AG04450 (cell line): ENCODE results near the gene RABIF. TPM values are rescaled to one million over a fixed set of nuclear protein-coding genes. Genes with fewer than 3 reads are reported as not detected.
"Not testable (repeated sequence)": the region's sequence is repeated elsewhere in the genome, so short reads cannot be mapped to it uniquely, and the experiment has no call there.

Experiments
- CTCF ChIA-PET: fragments of 300-600, 350-600 bp; formaldehyde crosslinking; extraction: SDS; loops from one replicate; lab custom pipeline; 2022; ENCODE audit warnings: antibody characterized with exemption, inconsistent platforms; lab: Charles Lee
- POLR2A ChIA-PET: fragments of 350-600 bp; formaldehyde crosslinking; extraction: SDS; loops from one replicate; lab custom pipeline; 2021; ENCODE audit warnings: antibody characterized with exemption, inconsistent platforms; lab: Yijun Ruan, JAX
- DNase-seq: peaks from one replicate; pipeline ENCODE4 v3.0.0-alpha.2; 2011; ENCODE audit warnings: low read depth, low spot score
- H3K27ac ChIP-seq: one replicate; pipeline ENCODE4 v1.5.1; 2012; ENCODE audit warnings: low read depth, low read length, control low read depth
- H3K27me3 ChIP-seq: one replicate; pipeline ENCODE4 v1.6.0; 2012; ENCODE audit warnings: low read length; ENCODE audit not compliant: control insufficient read depth, insufficient read depth
- H3K4me3 ChIP-seq: 2 replicates; pipeline ENCODE4 v1.5.1; 2011; ENCODE audit warnings: mild to moderate bottlenecking, low read depth, low read length, control low read depth
- H3K9me3 ChIP-seq: 2 replicates; pipeline ENCODE4 v1.5.1; 2012; ENCODE audit warnings: low read length; ENCODE audit not compliant: control insufficient read depth, insufficient read depth
- CTCF ChIP-seq: IDR thresholded peaks from 2 replicates; pipeline ENCODE4 v1.5.1; 2011; ENCODE audit warnings: low read depth, low read length, control low read depth, inconsistent platforms
- polyA plus RNA-seq: library from polyadenylated mRNA; depleted of rRNA; stranded (reverse); fragments of >200 nt; gene quantifications from 2 replicates; pipeline ENCODE4 v1.2.3, GENCODE V29; 2011

RABIF gene
- polyA plus RNA-seq, 1 experiment, result 12.6 TPM

GRCh38 chr1:202909494-202909893 lies 20.5 kb upstream of the RABIF start:
- H3K27me3 ChIP-seq, result no peaks in the 10 kb centered on the region
- no peaks in the 10 kb centered on the region for H3K9me3 ChIP-seq
- ChIA-PET POLR2A (no interaction called here), CTCF (no interaction called here)
- no peak for DNase-seq
- H3K27ac ChIP-seq, result no peak overlapping the region
- H3K4me3 ChIP-seq, result no peak overlapping the region
- no peak for TF ChIP-seq CTCF

GRCh38 chr1:202908998-202909397 lies 20.0 kb upstream of the RABIF start:
- Histone ChIP-seq H3K4me3 (no peak overlapping the region), H3K9me3 (no peaks in the 10 kb centered on the region), H3K27me3 (no peaks in the 10 kb centered on the region), H3K27ac (no peak overlapping the region)
- no peak for TF ChIP-seq CTCF
- POLR2A ChIA-PET, result no interaction called here
- no peak for DNase-seq
- CTCF ChIA-PET, result no interaction called here

DNA sequence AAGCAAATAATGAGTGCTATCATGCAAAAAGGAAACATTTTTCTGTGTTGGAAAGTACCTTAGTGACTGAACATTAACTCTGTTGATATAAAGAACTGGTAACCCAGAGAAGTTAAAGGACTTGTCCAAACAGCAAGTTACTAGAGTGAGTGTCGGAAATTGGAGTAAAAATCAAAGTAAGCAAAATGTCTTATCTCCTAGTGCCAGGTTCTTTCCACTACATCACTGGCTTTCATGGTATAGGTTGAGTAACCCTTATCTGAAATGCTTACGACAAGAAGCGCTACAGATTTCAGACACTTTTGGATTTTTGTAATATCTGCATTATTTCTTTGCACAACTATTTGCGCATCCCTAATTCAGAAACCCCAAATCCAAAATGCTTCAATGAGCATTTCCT lies 16.4 kb upstream of the RABIF start:
- ChIA-PET CTCF (interaction anchor here (0.6 kb wide), 2 partner anchors 53 to 59 kb away, joined by 3 to 6 read pairs; no protein-coding TSS in a partner anchor), POLR2A (no interaction called here)
- H3K27ac ChIP-seq, result no peak overlapping the region
- no peak for TF ChIP-seq CTCF
- H3K9me3 ChIP-seq, result no peaks in the 10 kb centered on the region
- H3K4me3 ChIP-seq, result no peak overlapping the region
- no peaks in the 10 kb centered on the region for H3K27me3 ChIP-seq
- no peak for DNase-seq

DNA sequence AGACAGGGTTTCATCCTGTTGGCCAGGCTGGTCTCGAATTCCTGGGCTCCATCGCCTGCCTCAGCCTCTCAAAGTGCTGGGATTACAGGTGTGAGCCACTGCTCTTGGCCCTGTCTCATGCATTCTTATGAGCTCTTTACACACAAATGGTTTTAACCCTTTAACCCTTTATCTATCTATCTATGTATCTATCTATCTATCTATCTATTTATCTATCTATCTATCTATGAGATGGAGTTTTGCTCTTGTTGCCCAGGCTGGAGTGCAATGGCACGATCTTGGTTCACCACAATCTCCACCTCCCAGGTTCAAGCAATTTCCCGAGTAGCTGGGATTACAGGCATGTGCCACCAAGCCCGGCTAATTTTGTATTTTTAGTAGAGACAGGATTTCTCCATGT lies 14.9 kb upstream of the RABIF start:
- CTCF ChIA-PET, H3K4me3 ChIP-seq, H3K27me3 ChIP-seq, H3K9me3 ChIP-seq, POLR2A ChIA-PET, H3K27ac ChIP-seq, DNase-seq: not testable (repeated sequence)

DNA sequence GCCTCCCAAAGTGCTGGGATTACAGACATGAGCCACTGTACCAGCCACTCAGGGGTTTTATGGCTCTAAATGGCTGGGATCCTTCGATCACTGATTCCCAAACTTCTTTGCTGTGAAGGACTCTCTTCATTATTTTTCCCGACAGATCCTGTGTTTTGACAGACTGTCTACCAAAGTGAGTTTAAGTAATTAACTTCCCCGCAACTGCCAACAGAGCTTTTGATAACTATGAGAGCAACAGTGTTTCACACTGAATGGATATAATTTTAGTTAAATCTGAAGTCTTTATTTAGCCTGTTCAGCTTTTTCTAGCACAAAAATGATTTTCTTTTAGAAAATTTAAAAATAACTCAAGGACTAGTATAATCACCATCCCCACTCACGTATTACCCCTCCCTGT lies 12.6 kb upstream of the RABIF start:
- H3K4me3 ChIP-seq, result no peak overlapping the region

More for the DNA sequence above, 12.6 kb upstream of the RABIF start:
- no peaks in the 10 kb centered on the region for H3K27me3 ChIP-seq
- H3K27ac ChIP-seq, result no peak overlapping the region
- CTCF ChIA-PET, result no interaction called here
- no peaks in the 10 kb centered on the region for H3K9me3 ChIP-seq
- no peak for DNase-seq
- no peak for TF ChIP-seq CTCF
- POLR2A ChIA-PET, result no interaction called here
